SU-DHL-6 (cell line): Measurements from ENCODE around the gene CDK18.

Experiments used
- H2AFZ ChIP-seq: fragments of 200-600 bp; sonication (generic); 2 replicates; pipeline ENCODE4 v1.6.1; 2014; ENCODE audit warnings: low read depth, mild to moderate bottlenecking, moderate library complexity, mixed read lengths, antibody characterized with exemption, low read length; ENCODE audit not compliant: severe bottlenecking
- H3F3A ChIP-seq: fragments of 200-600 bp; shearing (Covaris generic); 2 replicates; pipeline ENCODE4 v1.6.0; 2016; ENCODE audit warnings: antibody characterized with exemption, mild to moderate bottlenecking; ENCODE audit not compliant: insufficient read depth
- H3K27ac ChIP-seq: fragments of 200-600 bp; sonication (generic); 2 replicates; pipeline ENCODE4 v1.5.1; 2016; ENCODE audit warnings: low read depth, mild to moderate bottlenecking, low read length, moderate library complexity, mixed read lengths
- H3K27me3 ChIP-seq: fragments of 200-600 bp; sonication (generic), shearing (Covaris generic); 2 replicates; pipeline ENCODE4 v1.6.0; 2014; ENCODE audit warnings: mild to moderate bottlenecking, low read length
- H3K36me3 ChIP-seq: fragments of 200-600 bp; sonication (generic); 2 replicates; pipeline ENCODE4 v1.6.1; 2014; ENCODE audit warnings: mild to moderate bottlenecking, low read length, mixed read lengths
- H3K4me2 ChIP-seq: fragments of 300-600, 200-600 bp; shearing (Covaris generic), sonication (generic); 2 replicates; pipeline ENCODE4 v1.6.0; 2014; ENCODE audit warnings: low read length, low read depth, mild to moderate bottlenecking; ENCODE audit not compliant: poor library complexity, severe bottlenecking
- H3K4me3 ChIP-seq: fragments of 200-600 bp; sonication (generic); 2 replicates; pipeline ENCODE4 v1.5.1; 2014; ENCODE audit warnings: antibody characterized with exemption, low read length, mild to moderate bottlenecking, mixed read lengths; ENCODE audit not compliant: insufficient read depth, poor library complexity, severe bottlenecking
- H3K79me2 ChIP-seq: fragments of 200-600 bp; sonication (generic); 2 replicates; pipeline ENCODE4 v1.6.1; 2014; ENCODE audit warnings: mild to moderate bottlenecking, low read length, moderate library complexity; ENCODE audit not compliant: insufficient read depth
- H3K9ac ChIP-seq: fragments of 200-600 bp; sonication (generic); 2 replicates; pipeline ENCODE4 v1.7.0; 2014; ENCODE audit warnings: mild to moderate bottlenecking, low read length
- H3K9me2 ChIP-seq: fragments of 200-600 bp; sonication (generic); replicated peaks from 2 replicates; pipeline ENCODE4 v1.6.1; 2014; ENCODE audit warnings: low read length; ENCODE audit not compliant: insufficient read depth
- H3K9me3 ChIP-seq: fragments of 200-600 bp; sonication (generic); 2 replicates; pipeline ENCODE4 v1.6.1; 2014; ENCODE audit warnings: low read length, mixed read lengths; ENCODE audit not compliant: insufficient read depth
- H4K20me1 ChIP-seq: fragments of 200-600 bp; sonication (generic); 2 replicates; pipeline ENCODE4 v1.6.1; 2014; ENCODE audit warnings: low read depth, mild to moderate bottlenecking, antibody characterized with exemption, low read length, moderate library complexity, mixed read lengths
- CTCF ChIP-seq: fragments of 200-600 bp; sonication (generic); IDR thresholded peaks from one replicate; pipeline ENCODE4 v1.5.1; 2017; ENCODE audit warnings: antibody characterized with exemption, mild to moderate bottlenecking, low read length, moderate library complexity; ENCODE audit not compliant: insufficient read depth, poor library complexity, severe bottlenecking
- EZH2phosphoT487 ChIP-seq: fragments of 200-600 bp; sonication (generic), shearing (Covaris generic); conservative IDR thresholded peaks from 2 replicates; pipeline ENCODE4 v1.6.1; 2018; ENCODE audit warnings: mild to moderate bottlenecking, antibody characterized with exemption, low read length, moderate library complexity, mixed read lengths

The CDK18 gene

DNA sequence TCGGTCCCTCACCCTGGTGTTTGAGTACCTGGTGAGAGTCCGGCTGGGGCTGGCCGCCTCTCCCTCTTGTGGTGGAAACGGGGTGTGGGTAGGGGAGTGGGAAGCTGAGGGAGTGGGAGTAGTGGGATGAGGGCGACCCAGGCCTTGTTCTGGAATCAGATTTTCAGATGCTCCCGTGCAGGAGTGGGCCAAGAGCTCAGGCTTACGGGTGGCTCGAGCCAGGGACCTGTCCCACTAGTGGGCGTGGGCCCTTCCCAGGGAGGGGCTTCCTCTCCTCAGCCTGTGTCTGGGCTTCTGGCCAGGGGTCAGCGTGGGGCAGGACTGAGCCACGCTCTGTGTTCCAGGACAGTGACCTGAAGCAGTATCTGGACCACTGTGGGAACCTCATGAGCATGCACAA lies 22.0 kb downstream of the CDK18 start:
- Histone ChIP-seq H3F3A (no peaks in the 10 kb centered on the region), H3K4me2 (no peak overlapping the region), H3K27ac (no peak overlapping the region), H3K9me2 (no peaks in the 10 kb centered on the region), H2AFZ (no peak overlapping the region), H3K79me2 (no peaks in the 10 kb centered on the region), H3K9ac (no peak overlapping the region), H3K4me3 (no peak overlapping the region), H3K36me3 (no peaks in the 10 kb centered on the region), H3K9me3 (no peaks in the 10 kb centered on the region), H4K20me1 (no peaks in the 10 kb centered on the region), H3K27me3 (no peaks in the 10 kb centered on the region)
- TF ChIP-seq CTCF (no peak), EZH2phosphoT487 (no peak)

DNA sequence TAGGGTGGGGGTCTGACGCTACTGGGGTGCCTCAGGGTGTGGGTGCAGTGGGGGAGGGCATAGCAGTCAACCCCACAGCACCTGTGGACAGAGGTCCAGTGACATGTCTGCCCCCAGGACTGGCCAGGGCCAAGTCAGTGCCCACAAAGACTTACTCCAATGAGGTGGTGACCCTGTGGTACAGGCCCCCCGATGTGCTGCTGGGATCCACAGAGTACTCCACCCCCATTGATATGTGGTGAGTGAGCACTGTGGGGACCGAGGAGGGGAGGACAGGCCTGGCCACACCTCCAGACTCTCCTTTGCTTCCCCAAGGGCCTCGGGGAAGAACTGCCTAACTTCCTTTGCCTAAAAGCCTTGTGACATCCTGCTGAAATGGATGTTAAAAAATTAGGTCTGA lies 23.5 kb downstream of the CDK18 start:
- H3K36me3 ChIP-seq = no peaks in the 10 kb centered on the region
- H2AFZ ChIP-seq = no peak overlapping the region
- no peak overlapping the region for H3K4me3 ChIP-seq
- no peaks in the 10 kb centered on the region for H3K9me3 ChIP-seq
- no peaks in the 10 kb centered on the region for H3K9me2 ChIP-seq
- no peak overlapping the region for H3K4me2 ChIP-seq
- H3K79me2 ChIP-seq = no peaks in the 10 kb centered on the region
- H3K27ac ChIP-seq = no peak overlapping the region
- H3K27me3 ChIP-seq = no peaks in the 10 kb centered on the region
- TF ChIP-seq EZH2phosphoT487 = no peak
- TF ChIP-seq CTCF = no peak
- no peaks in the 10 kb centered on the region for H3F3A ChIP-seq
- H3K9ac ChIP-seq = no peak overlapping the region
- no peaks in the 10 kb centered on the region for H4K20me1 ChIP-seq

GRCh38 chr1:205528446-205528886 lies 24.0 kb downstream of the CDK18 start:
- no peaks in the 10 kb centered on the region for H3K27me3 ChIP-seq
- H3K9me3 ChIP-seq = no peaks in the 10 kb centered on the region
- H3K36me3 ChIP-seq = no peaks in the 10 kb centered on the region
- no peaks in the 10 kb centered on the region for H3K9me2 ChIP-seq
- no peak overlapping the region for H3K4me3 ChIP-seq
- no peak overlapping the region for H3K4me2 ChIP-seq
- no peaks in the 10 kb centered on the region for H3K79me2 ChIP-seq
- no peaks in the 10 kb centered on the region for H3F3A ChIP-seq
- H3K27ac ChIP-seq = no peak overlapping the region
- no peak for TF ChIP-seq EZH2phosphoT487
- H3K9ac ChIP-seq = no peak overlapping the region
- H2AFZ ChIP-seq = no peak overlapping the region
- H4K20me1 ChIP-seq = no peaks in the 10 kb centered on the region

- H2AFZ ChIP-seq = peak overlapping the region; percentile 89
- TF ChIP-seq EZH2phosphoT487 = no peak
- TF ChIP-seq CTCF = peak; percentile 94
- H3K4me2 ChIP-seq = peak overlapping the region; percentile 52
- no peaks in the 10 kb centered on the region for H3K9me3 ChIP-seq
- H3K36me3 ChIP-seq = no peaks in the 10 kb centered on the region
- H3K9ac ChIP-seq = peak overlapping the region; percentile 36
- no peaks in the 10 kb centered on the region for H3K9me2 ChIP-seq
- H3K27ac ChIP-seq = no peak overlapping the region
- no peaks in the 10 kb centered on the region for H3K79me2 ChIP-seq
- no peak overlapping the region for H3K4me3 ChIP-seq
- no peaks in the 10 kb centered on the region for H3F3A ChIP-seq
- no peaks in the 10 kb centered on the region for H4K20me1 ChIP-seq
- no peaks in the 10 kb centered on the region for H3K27me3 ChIP-seq
These were observed 24.7 kb downstream of the CDK18 start for GRCh38 chr1:205528887-205529825.
